GM15510 (cell line): Measurements from ENCODE around the gene CBL.
A peak's percentile ranks its signal among the peaks of the same experiment; 100 is the strongest.

Source experiments
- POLR2A ChIP-seq: IDR thresholded peaks from 3 replicates; pipeline ENCODE4 v1.6.1; 2011; ENCODE audit warnings: borderline replicate concordance; ENCODE audit not compliant: insufficient read length; ENCODE audit errors: extremely low read depth

The CBL gene

DNA sequence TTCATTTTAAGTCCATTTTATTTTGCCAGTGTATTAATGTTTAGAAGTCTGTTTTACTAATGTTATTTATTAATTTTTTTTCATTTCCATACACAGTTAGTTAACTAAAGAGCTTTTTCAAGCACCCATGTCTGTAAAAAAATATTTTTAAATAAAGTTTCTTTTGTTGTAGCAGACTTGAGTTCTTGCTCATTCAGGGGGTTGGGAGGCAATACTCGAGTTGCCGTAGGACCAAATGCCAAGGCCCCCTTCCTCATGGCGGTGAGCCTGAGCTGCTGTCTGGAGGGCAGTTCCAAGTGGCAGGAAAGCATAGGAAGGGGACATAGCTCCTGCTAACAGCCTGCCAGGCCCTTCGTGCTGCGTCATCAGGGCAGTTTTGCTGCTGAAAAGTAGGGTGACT, 101.8 kb downstream of the CBL start:
- no peak for TF ChIP-seq POLR2A

DNA sequence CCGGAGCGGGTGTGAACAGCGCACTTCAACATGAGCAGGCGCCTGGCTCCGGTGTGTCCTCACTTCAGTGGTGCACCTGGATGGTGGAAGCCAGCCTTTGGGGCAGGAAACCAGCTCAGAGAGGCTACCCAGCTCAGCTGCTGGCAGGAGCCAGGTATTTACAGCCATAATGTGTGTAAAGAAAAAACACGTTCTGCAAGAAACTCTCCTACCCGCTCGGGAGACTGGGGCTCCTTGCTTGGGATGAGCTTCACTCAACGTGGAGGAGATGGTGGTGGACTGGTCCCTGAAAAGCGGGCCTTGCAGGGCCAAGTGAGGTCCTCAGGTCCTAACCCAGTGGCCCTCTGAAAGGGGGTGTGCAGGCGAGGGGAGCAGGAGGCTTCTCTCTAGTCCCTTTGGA, 103.3 kb downstream of the CBL start:
- TF ChIP-seq POLR2A: no peak

GRCh38 chr11:119309953-119310681, 104.0 kb downstream of the CBL start:
- TF ChIP-seq POLR2A: no peak

DNA sequence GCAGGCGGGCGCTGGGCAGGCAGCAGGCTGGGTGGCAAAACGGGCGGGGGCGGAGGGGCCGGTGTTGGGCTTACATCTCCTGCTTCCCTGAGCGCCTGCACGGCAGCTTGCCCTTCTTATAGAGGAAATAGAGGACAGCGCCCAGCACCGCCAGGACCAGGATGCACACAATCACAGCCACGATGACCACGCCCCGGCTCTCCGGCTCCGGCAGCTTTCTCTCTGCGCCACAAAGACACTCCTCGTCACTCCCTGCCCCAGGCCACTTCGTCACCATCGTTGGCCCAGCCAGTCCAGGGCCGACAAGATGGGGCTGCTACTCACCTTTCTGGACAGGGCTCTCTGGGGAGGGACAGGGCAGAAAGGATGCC, 104.5 kb downstream of the CBL start:
- TF ChIP-seq POLR2A: no peak

- TF ChIP-seq POLR2A: no peak
Observed at GRCh38 chr11:119314726-119315125, 108.6 kb downstream of the CBL start.

- TF ChIP-seq POLR2A: no peak
Observed at GRCh38 chr11:119315131-119316015, 109.2 kb downstream of the CBL start.

- TF ChIP-seq POLR2A: no peak
Observed at GRCh38 chr11:119316016-119316728, 110.0 kb downstream of the CBL start.

DNA sequence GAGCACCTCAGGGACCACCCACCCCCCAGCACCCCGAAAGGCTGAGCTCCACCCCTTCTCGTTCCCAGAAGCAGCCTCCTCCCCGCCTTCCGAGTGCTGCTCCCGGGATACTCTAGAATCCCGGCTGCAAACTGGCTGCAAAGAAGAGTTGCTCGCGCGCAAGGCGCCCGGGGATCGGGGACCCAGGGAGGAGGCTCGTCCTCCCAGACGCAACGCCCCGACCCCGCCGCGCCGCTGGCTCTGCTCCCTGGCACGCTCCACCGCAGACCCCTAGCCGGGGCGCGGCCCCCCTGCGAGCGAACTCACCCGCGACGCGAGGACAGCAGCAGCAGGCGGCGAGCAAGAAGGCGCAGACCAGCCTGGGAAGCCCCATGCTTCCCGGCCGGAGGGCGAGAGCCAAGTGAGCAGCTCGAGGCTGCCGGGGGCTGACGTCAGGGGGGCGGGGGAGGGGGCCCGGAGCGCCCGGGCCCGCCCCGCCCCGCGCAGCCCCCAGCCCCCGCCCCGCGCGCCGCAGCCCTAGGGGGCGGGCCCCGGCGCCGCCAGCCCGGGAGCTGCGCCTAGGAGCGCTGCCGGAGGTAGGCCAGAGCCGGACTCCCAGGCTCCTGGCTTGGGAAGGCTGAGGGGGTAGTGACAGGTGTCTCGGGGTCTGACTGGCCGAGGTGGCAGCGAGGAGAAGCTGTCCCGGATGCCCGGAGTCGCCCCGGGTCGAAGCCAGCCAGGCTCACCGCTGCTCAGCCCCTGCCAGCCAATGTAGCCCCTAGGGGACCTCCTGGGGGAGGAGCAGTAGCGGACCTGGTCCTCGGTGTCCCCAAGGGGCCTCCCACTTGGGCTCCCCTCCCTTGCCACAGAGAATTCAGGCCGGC, 110.8 kb downstream of the CBL start, which contains the start of gene MCAM:
Gene MCAM (minus strand): TSS at position 402 of the 863 bp plus-strand sequence. CDS start 29 bp downstream, at position 373.
- no peak for TF ChIP-seq POLR2A

DNA sequence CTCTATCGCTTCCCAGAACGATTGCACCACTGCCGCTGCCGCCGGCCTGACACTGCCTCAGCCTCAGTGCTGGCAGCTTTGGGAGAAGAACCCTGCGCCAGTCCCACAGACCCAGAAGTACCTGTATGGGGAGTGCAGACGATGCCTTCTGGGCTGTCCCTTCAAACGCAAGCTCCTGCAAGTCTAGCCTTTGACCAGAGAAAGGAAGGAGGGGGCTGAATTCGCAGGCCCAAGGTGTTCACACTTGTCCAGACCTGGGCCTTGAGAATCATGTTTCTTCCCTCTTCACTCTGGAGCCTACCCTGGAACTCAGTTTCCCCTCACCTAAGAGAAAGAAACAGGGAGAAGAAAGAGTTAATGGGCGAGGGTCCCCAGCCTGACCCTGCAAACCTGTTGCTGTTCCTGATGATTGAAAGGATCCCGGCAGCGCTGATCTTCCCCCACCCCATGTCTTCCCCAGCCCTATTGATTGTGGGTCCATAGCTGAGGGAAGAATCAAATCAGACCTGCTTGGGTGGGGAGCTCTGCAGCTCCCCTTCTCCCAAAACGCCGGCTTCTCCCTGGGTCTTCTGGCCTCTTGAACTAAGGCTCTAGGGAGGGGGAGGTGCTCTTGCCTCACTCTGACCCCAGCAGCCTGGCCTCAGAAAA, 111.6 kb downstream of the CBL start:
- TF ChIP-seq POLR2A: no peak

DNA sequence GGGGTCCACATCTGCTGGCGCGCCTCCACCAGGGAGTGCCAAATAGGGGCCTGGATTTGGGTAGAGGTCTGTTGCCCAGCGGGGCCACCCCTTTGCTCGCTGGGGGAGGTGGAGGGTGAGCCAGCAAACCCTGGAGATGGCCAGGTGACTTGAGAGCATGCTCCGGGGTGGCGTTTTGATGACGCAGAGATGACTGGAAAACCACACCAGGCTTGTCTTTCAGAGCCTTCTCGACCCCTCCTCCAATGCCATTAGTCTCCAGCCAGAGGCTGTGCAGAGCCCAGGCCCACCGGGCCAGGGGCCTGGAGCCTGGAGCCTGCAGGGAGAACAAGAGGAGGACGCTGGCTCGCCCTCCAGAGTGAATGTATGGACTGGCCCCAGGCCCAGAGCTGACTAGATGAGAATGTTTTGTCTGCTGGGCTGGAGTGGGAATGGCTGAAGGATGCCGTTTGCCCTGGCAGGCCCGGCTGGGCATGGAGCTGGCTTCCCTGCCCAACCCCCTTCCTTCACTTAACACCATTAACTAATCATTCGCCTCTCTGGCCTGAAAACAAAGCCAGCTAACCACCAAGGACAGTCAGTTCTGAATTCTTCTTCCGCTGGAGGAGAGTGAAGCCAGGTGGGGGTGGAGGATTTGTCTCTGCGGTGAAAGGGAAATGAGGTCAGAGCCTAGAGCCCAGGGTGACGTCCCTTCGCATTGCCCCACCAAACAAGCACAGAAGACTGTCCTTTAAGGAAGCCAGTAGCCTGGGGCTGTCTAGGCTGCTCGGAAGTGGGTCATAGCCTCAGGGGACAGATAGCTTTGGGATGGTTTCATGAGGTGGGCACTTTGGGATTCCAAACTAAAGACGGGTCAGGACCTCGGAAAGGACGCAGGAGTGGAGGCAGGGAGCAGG, 112.3 kb downstream of the CBL start:
- peak; percentile 18 for TF ChIP-seq POLR2A

DNA sequence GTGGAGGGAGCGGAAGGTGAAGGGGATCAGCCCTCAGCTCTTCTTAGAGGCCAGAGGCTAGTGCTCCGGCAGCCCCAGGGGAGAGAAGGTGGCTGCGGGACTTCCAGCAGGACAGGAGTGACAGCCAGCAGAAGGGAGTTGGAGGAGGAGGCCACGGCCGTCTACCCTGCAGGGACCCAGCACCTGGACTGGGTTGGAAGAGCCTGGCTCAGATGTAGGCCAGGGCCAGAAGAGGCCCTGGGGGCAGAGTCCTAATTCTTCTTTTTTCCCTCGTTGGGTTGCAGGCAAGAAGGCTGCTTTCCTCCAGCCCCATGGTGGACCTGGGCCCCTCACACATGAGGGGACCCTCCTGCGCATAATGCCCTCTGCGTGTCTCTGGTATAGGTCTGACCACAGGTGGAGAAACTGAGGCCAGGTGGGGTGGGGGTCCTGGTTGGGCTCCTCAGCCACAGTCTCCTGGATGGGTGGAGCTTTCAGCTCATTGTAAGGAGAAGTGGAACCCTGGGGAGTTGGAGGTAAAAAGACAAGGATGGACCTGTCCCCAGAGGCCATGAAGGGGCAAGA, 113.1 kb downstream of the CBL start:
- TF ChIP-seq POLR2A: no peak

DNA sequence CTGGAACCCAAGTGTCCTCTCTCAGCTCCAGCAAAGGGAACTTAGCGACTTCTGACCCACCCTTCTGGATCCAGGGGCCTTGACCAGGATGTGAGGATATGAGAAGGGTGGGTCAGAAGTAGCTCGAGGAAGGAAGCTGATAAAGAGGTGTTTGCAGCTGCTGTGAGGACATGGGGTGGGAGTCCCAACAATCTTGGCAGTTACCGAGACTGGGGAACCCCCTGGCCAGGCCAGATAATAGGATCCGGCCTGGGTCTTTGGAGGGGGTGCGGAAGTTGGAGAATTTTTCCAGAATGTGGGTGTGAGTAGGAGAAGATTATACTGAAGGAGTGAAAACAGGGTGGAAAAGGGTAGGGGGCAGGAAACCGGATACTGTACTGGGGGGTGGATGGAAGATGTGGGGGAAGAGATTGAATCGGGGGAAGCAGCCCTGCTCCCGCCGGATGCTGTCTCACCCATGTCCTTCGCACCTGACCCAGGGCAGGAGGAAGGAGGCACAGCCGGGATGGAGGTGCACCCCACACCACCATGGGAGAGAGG, 113.6 kb downstream of the CBL start:
- TF ChIP-seq POLR2A: no peak

DNA sequence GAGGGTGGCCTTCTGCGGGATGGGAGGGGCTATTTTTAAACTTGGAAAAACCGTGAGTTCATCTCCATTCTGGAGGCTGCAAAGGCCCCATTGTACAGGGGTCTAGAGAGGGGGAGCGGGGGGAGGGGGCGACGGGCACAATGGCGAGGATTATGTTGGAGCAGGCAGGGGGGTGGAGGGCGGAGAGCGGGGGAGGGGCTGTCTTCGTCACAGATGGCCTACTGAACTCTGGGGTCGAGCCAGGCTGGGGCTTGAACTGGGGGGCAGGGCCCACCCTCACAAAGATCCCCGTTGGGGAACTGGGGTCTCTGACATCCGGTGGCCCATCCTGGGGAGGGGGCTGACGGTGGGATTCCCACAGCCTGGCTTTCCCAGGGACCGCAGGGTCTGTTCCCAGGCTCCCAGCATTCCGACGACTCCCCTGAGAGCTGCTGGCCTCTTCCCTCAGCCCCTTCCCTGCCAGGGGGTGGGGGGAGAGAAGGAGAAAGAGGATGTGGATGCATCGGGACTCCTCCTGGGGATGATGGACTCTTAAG, 114.2 kb downstream of the CBL start:
- TF ChIP-seq POLR2A: no peak
